Measurements from ENCODE around the gene PCYT1A.
A peak's percentile ranks its signal among the peaks of the same experiment; 100 is the strongest.

The PCYT1A gene

GRCh38 chr3:196192524-196193051, 94.9 kb downstream of the PCYT1A start:
- Histone ChIP-seq H3K27me3 (ENCODE audit: insufficient read depth, low read length, poor library complexity) (no peaks in the 10 kb centered on the region), H3K4me2 (ENCODE audit: insufficient read depth, low read length) (no peak overlapping the region), H3K4me1 (ENCODE audit: insufficient read depth, low read length) (peaks cover 15% of the 10 kb centered on the region; the same call in 1 of the 2 replicates), H4K20me1 (ENCODE audit: insufficient read depth, low read length) (no peaks in the 10 kb centered on the region), H2AFZ (ENCODE audit: low read depth, low read length) (no peak overlapping the region), H3K36me3 (ENCODE audit: insufficient read depth, low read length) (no peaks in the 10 kb centered on the region), H3K79me2 (ENCODE audit: insufficient read depth, low read length) (no peaks in the 10 kb centered on the region), H3K9ac (ENCODE audit: low read depth, low read length) (no peak overlapping the region), H3K27ac (ENCODE audit: low read length) (peak overlapping the region; percentile 2; the same call in 1 of the 2 replicates), H3K4me3 (ENCODE audit: low read depth in 1 of 2, low read length in 2 of 2) (no peak overlapping the region), H3K9me3 (ENCODE audit: insufficient read depth, low read length, severe bottlenecking) (no peaks in the 10 kb centered on the region)
- no peak for TF ChIP-seq EZH2 (IDR thresholded peaks at IDR 0.05; ENCODE audit: borderline replicate concordance, low read depth, low read length, severe bottlenecking)
- TF ChIP-seq CTCF (IDR thresholded peaks at IDR 0.05; ENCODE audit: borderline replicate concordance, extremely low read depth, low read length, poor library complexity, severe bottlenecking), result no peak
- DNase-seq (no peak), ATAC-seq (ENCODE audit: insufficient read depth, low read depth) (no peak)

GRCh38 chr3:196192036-196192523, 95.4 kb downstream of the PCYT1A start:
- H3K27me3 ChIP-seq (ENCODE audit: insufficient read depth, low read length, poor library complexity), result no peaks in the 10 kb centered on the region
- no peak overlapping the region for H2AFZ ChIP-seq (ENCODE audit: low read depth, low read length)
- no peak overlapping the region for H3K4me2 ChIP-seq (ENCODE audit: insufficient read depth, low read length)
- H3K27ac ChIP-seq (ENCODE audit: low read length), result peak overlapping the region; percentile 15; the same call in 1 of the 2 replicates
- ATAC-seq (ENCODE audit: insufficient read depth, low read depth), result no peak
- TF ChIP-seq CTCF (IDR thresholded peaks at IDR 0.05; ENCODE audit: borderline replicate concordance, extremely low read depth, low read length, poor library complexity, severe bottlenecking) (no peak), EZH2 (IDR thresholded peaks at IDR 0.05; ENCODE audit: borderline replicate concordance, low read depth, low read length, severe bottlenecking) (no peak)
- no peak for DNase-seq
- H3K4me3 ChIP-seq (ENCODE audit: low read depth in 1 of 2, low read length in 2 of 2), result no peak overlapping the region
- no peaks in the 10 kb centered on the region for H3K79me2 ChIP-seq (ENCODE audit: insufficient read depth, low read length)
- H3K4me1 ChIP-seq (ENCODE audit: insufficient read depth, low read length), result peaks cover 17% of the 10 kb centered on the region
- no peaks in the 10 kb centered on the region for H3K9me3 ChIP-seq (ENCODE audit: insufficient read depth, low read length, severe bottlenecking)
- H3K36me3 ChIP-seq (ENCODE audit: insufficient read depth, low read length), result no peaks in the 10 kb centered on the region
- H4K20me1 ChIP-seq (ENCODE audit: insufficient read depth, low read length), result no peaks in the 10 kb centered on the region
- no peak overlapping the region for H3K9ac ChIP-seq (ENCODE audit: low read depth, low read length)

GRCh38 chr3:196189566-196190347, 97.8 kb downstream of the PCYT1A start:
- Histone ChIP-seq H3K9me3 (ENCODE audit: insufficient read depth, low read length, severe bottlenecking) (no peaks in the 10 kb centered on the region), H3K4me2 (ENCODE audit: insufficient read depth, low read length) (no peak overlapping the region), H3K27me3 (ENCODE audit: insufficient read depth, low read length, poor library complexity) (no peaks in the 10 kb centered on the region), H4K20me1 (ENCODE audit: insufficient read depth, low read length) (no peaks in the 10 kb centered on the region), H3K4me1 (ENCODE audit: insufficient read depth, low read length) (peaks cover 22% of the 10 kb centered on the region), H3K36me3 (ENCODE audit: insufficient read depth, low read length) (no peaks in the 10 kb centered on the region), H3K4me3 (ENCODE audit: low read depth in 1 of 2, low read length in 2 of 2) (no peak overlapping the region), H3K27ac (ENCODE audit: low read length) (no peak overlapping the region; the same call in 1 of the 2 replicates), H3K79me2 (ENCODE audit: insufficient read depth, low read length) (no peaks in the 10 kb centered on the region), H2AFZ (ENCODE audit: low read depth, low read length) (no peak overlapping the region), H3K9ac (ENCODE audit: low read depth, low read length) (no peak overlapping the region)
- TF ChIP-seq EZH2 (IDR thresholded peaks at IDR 0.05; ENCODE audit: borderline replicate concordance, low read depth, low read length, severe bottlenecking) (no peak), CTCF (IDR thresholded peaks at IDR 0.05; ENCODE audit: borderline replicate concordance, extremely low read depth, low read length, poor library complexity, severe bottlenecking) (no peak)
- ATAC-seq (ENCODE audit: insufficient read depth, low read depth) (no peak), DNase-seq (no peak)

Measured in DND-41 (cell line).